ENCODE measurements around the gene JADE2. TPM values are rescaled to one million over a fixed set of nuclear protein-coding genes. Genes with fewer than 3 reads are reported as not detected.
"Not testable (repeated sequence)": the region's sequence is repeated elsewhere in the genome, so short reads cannot be mapped to it uniquely, and the experiment has no call there.

JADE2 gene
- total and polyA plus RNA-seq, 7 donors = 4.9 to 53.8 (median 38.5) TPM

DNA sequence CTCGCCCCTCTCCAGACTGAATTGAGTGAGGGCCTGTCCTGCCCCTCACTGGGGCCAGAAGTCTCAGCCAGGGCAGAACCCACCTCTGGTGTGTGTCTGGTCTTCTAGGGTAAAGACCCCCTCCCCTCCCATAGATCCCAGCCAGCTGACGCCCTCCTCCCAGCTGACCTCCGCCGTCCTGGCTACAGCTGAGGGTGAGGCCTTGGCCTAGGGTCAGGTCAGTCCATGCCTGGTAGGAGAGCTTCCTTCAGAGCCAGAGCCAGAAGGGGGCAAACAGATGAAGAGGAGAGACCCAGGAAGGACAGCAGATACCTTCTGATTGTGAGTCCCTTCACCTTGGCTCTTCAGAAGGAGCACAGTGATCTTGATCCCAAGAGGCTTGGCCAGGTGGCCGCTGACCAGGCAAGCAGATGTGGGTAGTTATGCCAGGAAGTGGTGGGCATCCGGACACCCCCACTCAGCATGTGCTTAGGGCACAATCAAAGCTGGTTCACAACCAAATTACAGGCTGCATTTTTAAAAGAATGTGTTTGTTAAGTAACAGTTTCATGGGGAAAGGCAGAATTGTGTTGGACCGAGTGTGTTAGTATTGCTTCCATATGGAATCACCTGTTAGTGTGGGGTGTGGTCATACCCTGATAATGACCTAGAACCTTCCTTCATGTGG, 29.9 kb downstream of the JADE2 start:
- intact Hi-C loops (cut with DNase I) = no loop called here
- peak overlapping the region; percentile 67 to 86 (median 82) for H3K27ac ChIP-seq

GRCh38 chr5:134555890-134556311, 30.4 kb downstream of the JADE2 start:
- Histone ChIP-seq H3K4me1 (peaks cover 0 to 51% (median 46%) of the 10 kb centered on the region in 4 donors), H3K9me3 (no peaks in the 10 kb centered on the region), H3K27ac (peak overlapping the region; percentile 67 to 86 (median 82)), H3K27me3 (no peaks in the 10 kb centered on the region), H3K36me3 (peaks cover 11 to 50% (median 15%) of the 10 kb centered on the region in 4 donors), H3K4me3 (no peak overlapping the region)
- DNase-seq = peak; percentile 80
- intact Hi-C loops (cut with DNase I) = no loop called here
- 31 to 72% methylated on average over 11 of the region's 11 CpGs for WGBS, 2 donors
- TF ChIP-seq POLR2A (IDR thresholded peaks at IDR 0.05) (no peak), POLR2AphosphoS5 (IDR thresholded peaks at IDR 0.05) (peak in 1 of 4 donors; percentile 15)

More for the DNA sequence above, 29.9 kb downstream of the JADE2 start:
- 69 to 80% methylated on average over 7 of the region's 7 CpGs for WGBS, 2 donors
- no peak for TF ChIP-seq POLR2AphosphoS5 (IDR thresholded peaks at IDR 0.05)
- TF ChIP-seq EP300 (IDR thresholded peaks at IDR 0.05) = no peak
- TF ChIP-seq POLR2A (IDR thresholded peaks at IDR 0.05) = no peak
- no peak for TF ChIP-seq CTCF (IDR thresholded peaks at IDR 0.05)
- peaks cover 0 to 51% (median 46%) of the 10 kb centered on the region in 4 donors for H3K4me1 ChIP-seq
- no peaks in the 10 kb centered on the region for H3K9me3 ChIP-seq
- no peaks in the 10 kb centered on the region for H3K27me3 ChIP-seq
- peaks cover 7 to 50% (median 10%) of the 10 kb centered on the region in 4 donors for H3K36me3 ChIP-seq
- H3K4me3 ChIP-seq = no peak overlapping the region
- DNase-seq = no peak

GRCh38 chr5:134556588-134556987, 31.1 kb downstream of the JADE2 start:
- DNase-seq; H3K9me3 ChIP-seq; intact Hi-C loops (cut with DNase I); H3K27me3 ChIP-seq; H3K4me3 ChIP-seq; H3K27ac ChIP-seq: not testable (repeated sequence)
- 93 to 98% methylated on average over 3 of the region's 3 CpGs for WGBS, 2 donors
- Histone ChIP-seq H3K4me1 (peaks cover 0 to 50% (median 45%) of the 10 kb centered on the region in 4 donors), H3K36me3 (peaks cover 18 to 52% (median 19%) of the 10 kb centered on the region in 4 donors)

DNA sequence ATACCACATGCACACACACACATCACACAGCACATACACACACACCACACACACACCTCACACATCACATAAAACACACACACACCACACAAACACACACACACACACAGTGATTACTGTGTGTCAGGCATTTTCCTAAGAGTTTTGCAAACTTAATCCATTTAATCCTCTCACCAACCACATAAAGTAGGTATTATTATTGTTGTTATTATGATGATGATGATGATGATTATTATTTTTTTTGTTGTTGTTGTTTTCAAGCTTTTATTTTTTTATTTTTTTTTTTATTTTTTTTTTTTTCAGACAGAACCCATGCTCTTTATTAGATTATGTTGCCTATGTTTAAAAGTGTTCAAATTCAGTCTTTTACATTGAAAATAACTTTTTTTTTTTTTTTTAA, 31.5 kb downstream of the JADE2 start:
- no peak for DNase-seq
- no peaks in the 10 kb centered on the region for H3K9me3 ChIP-seq
- H3K4me3 ChIP-seq = no peak overlapping the region
- intact Hi-C loops (cut with DNase I) = no loop called here
- no peak overlapping the region for H3K27ac ChIP-seq
- TF ChIP-seq EP300 (IDR thresholded peaks at IDR 0.05) (no peak), CTCF (IDR thresholded peaks at IDR 0.05) (no peak), POLR2AphosphoS5 (IDR thresholded peaks at IDR 0.05) (no peak), POLR2A (IDR thresholded peaks at IDR 0.05) (no peak)
- H3K36me3 ChIP-seq = peaks cover 22 to 52% (median 22%) of the 10 kb centered on the region in 4 donors
- H3K27me3 ChIP-seq = no peaks in the 10 kb centered on the region
- H3K4me1 ChIP-seq = peaks cover 0 to 47% (median 43%) of the 10 kb centered on the region in 4 donors

DNA sequence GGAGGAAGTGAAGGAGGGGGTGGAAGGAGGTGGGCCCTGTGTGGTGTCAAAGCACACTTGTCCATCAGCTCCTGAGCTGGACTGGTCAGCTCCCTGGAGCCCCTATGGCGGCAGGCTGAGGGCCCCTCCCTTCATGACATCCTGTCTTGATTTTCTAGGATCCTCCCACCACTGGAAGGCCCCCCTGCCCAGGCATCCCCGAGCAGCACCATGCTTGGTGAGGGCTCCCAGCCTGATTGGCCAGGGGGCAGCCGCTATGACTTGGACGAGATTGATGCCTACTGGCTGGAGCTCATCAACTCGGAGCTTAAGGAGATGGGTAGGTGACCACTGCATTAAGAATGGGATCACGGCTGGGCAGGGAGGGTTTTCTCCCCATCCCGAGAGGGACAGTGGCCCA, 34.2 kb downstream of the JADE2 start:
- Histone ChIP-seq H3K27me3 (no peaks in the 10 kb centered on the region), H3K4me3 (no peak overlapping the region), H3K36me3 (peaks cover 43 to 62% (median 46%) of the 10 kb centered on the region in 4 donors), H3K27ac (no peak overlapping the region), H3K9me3 (no peaks in the 10 kb centered on the region), H3K4me1 (peaks cover 0 to 24% (median 17%) of the 10 kb centered on the region in 4 donors)
- DNase-seq = no peak
- no peak for TF ChIP-seq POLR2A (IDR thresholded peaks at IDR 0.05)
- TF ChIP-seq POLR2AphosphoS5 (IDR thresholded peaks at IDR 0.05) = no peak
- no peak for TF ChIP-seq EP300 (IDR thresholded peaks at IDR 0.05)
- TF ChIP-seq CTCF (IDR thresholded peaks at IDR 0.05) = no peak
- intact Hi-C loops (cut with DNase I) = no loop called here
- WGBS, 2 donors = 91 to 94% methylated on average over 7 of the region's 7 CpGs

Data from sigmoid colon (tissue), 7 donors.